Smooth muscle cell (in vitro differentiated cells): ENCODE results near the gene TMEM260. TPM values are rescaled to one million over a fixed set of nuclear protein-coding genes. Genes with fewer than 3 reads are reported as not detected.

Experiments used
- DNase-seq: peaks from one replicate; lab custom pipeline; 2025; ENCODE audit not compliant: unreplicated experiment; lab: John Stamatoyannopoulos, UW
- H2AFZ ChIP-seq: fragments of 200-600 bp; sonication (generic); 2 replicates; pipeline ENCODE4 v1.6.0; 2016; ENCODE audit warnings: antibody characterized with exemption, low read depth, mild to moderate bottlenecking
- H3F3A ChIP-seq: fragments of 200-600 bp; sonication (generic); 2 replicates; pipeline ENCODE4 v1.6.0; 2017; ENCODE audit warnings: antibody characterized with exemption, low read depth
- H3K27ac ChIP-seq: fragments of 200-600 bp; sonication (generic); 2 replicates; pipeline ENCODE4 v1.5.1; 2016; ENCODE audit warnings: low read depth, mild to moderate bottlenecking
- H3K27me3 ChIP-seq: fragments of 200-600 bp; sonication (generic); 2 replicates; pipeline ENCODE4 v1.6.1; 2016; ENCODE audit warnings: low read depth, mild to moderate bottlenecking
- H3K36me3 ChIP-seq: fragments of 200-600 bp; sonication (generic); 2 replicates; pipeline ENCODE4 v1.5.1; 2016; ENCODE audit warnings: low read depth
- H3K4me1 ChIP-seq: fragments of 200-600 bp; sonication (generic); 2 replicates; pipeline ENCODE4 v1.5.1; 2016; ENCODE audit warnings: low read depth
- H3K4me2 ChIP-seq: fragments of 200-600 bp; sonication (generic); 2 replicates; pipeline ENCODE4 v1.6.0; 2016; ENCODE audit warnings: mild to moderate bottlenecking
- H3K4me3 ChIP-seq: fragments of 200-600 bp; sonication (generic); 2 replicates; pipeline ENCODE4 v1.5.1; 2016; ENCODE audit warnings: mild to moderate bottlenecking
- H3K79me2 ChIP-seq: fragments of 200-600 bp; sonication (generic); 2 replicates; pipeline ENCODE4 v1.6.0; 2016; ENCODE audit warnings: low read depth, mild to moderate bottlenecking
- H3K9ac ChIP-seq: fragments of 200-600 bp; sonication (generic); 2 replicates; pipeline ENCODE4 v1.6.0; 2016; ENCODE audit warnings: low read depth
- H3K9me3 ChIP-seq: fragments of 200-600 bp; sonication (generic); replicated peaks from 2 replicates; pipeline ENCODE4 v1.5.1; 2016; ENCODE audit warnings: low read depth
- H4K20me1 ChIP-seq: fragments of 200-600 bp; sonication (generic); 2 replicates; pipeline ENCODE4 v1.6.0; 2016; ENCODE audit warnings: low read depth
- WGBS: methylation state at CpG from one replicate; pipeline ENCODE4 v1.1.7; 2016; ENCODE audit warnings: low lambda C conversion rate; 5-methylcytosine and 5-hydroxymethylcytosine counted together
- polyA plus RNA-seq: library from polyadenylated mRNA; unstranded; fragments of >200 nt; fragmentation: Nextera tagmentation; extraction: Ambion mirVana; gene quantifications from 2 replicates; pipeline ENCODE4 v1.2.1, GENCODE V29; 2016
- total RNA-seq: library from RNA; depleted of rRNA; stranded (reverse); fragments of >200 nt; gene quantifications from 2 replicates; pipeline ENCODE4 v1.2.3, GENCODE V29; 2014
- TF ChIP-seq, protein P1 (sequence below): fragments of 200-600 bp; sonication (generic); IDR thresholded peaks from 2 replicates; pipeline ENCODE4 v1.5.1; 2017; ENCODE audit warnings: borderline replicate concordance, mild to moderate bottlenecking, antibody characterized with exemption; ENCODE audit not compliant: insufficient read depth, poor library complexity, severe bottlenecking

Gene TMEM260
- total and polyA plus RNA-seq, 2 experiments from 2014 or later: 10.5 to 16.0 TPM

DNA sequence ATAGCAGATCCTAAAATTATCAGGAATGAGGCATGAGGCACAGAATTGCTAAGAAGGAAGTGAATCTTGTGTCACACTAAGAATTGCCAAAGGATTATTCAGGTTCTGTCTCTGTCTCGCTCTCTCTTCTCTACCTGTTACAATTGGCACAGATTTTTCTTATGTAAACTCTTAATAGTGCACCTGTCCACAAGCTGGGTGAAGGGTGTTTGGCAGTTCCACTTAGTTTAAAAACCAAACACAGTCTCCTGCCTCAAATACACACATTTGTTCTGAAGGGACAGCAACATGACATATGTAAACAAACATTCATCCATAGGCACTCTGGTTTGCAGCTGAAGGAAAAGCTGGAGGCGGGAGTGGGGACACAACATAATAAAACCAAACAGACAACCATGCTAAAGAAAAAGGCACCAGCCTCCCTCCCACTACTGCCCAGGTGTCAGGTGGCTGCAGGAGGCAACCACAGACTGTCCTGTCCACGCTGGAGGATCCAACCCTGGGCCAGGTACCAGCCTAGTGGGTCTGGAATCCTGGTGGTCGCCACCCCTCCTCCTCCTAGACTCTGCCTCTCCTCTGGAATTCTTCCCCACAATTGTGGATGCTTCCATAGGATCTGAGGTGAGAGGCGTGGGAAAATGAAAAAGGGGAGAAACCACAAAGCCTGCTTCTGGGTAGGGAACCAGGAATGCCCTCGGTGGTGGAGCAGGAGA, 81.2 kb downstream of the TMEM260 start:
- no peak for DNase-seq
- H3K27ac ChIP-seq: no peak overlapping the region
- H3K4me3 ChIP-seq: no peak overlapping the region
- WGBS: 71% methylated on average over 6 of the region's 6 CpGs
- no peaks in the 10 kb centered on the region for H3F3A ChIP-seq
- peaks cover 21% of the 10 kb centered on the region for H3K4me1 ChIP-seq
- no peak overlapping the region for H2AFZ ChIP-seq
- H3K9me3 ChIP-seq: no peaks in the 10 kb centered on the region
- no peaks in the 10 kb centered on the region for H3K36me3 ChIP-seq
- no peak overlapping the region for H3K9ac ChIP-seq
- TF ChIP-seq, protein P1, sequence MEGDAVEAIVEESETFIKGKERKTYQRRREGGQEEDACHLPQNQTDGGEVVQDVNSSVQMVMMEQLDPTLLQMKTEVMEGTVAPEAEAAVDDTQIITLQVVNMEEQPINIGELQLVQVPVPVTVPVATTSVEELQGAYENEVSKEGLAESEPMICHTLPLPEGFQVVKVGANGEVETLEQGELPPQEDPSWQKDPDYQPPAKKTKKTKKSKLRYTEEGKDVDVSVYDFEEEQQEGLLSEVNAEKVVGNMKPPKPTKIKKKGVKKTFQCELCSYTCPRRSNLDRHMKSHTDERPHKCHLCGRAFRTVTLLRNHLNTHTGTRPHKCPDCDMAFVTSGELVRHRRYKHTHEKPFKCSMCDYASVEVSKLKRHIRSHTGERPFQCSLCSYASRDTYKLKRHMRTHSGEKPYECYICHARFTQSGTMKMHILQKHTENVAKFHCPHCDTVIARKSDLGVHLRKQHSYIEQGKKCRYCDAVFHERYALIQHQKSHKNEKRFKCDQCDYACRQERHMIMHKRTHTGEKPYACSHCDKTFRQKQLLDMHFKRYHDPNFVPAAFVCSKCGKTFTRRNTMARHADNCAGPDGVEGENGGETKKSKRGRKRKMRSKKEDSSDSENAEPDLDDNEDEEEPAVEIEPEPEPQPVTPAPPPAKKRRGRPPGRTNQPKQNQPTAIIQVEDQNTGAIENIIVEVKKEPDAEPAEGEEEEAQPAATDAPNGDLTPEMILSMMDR: no peak
- H3K79me2 ChIP-seq: no peaks in the 10 kb centered on the region
- H4K20me1 ChIP-seq: no peaks in the 10 kb centered on the region
- no peaks in the 10 kb centered on the region for H3K27me3 ChIP-seq
- no peak overlapping the region for H3K4me2 ChIP-seq

DNA sequence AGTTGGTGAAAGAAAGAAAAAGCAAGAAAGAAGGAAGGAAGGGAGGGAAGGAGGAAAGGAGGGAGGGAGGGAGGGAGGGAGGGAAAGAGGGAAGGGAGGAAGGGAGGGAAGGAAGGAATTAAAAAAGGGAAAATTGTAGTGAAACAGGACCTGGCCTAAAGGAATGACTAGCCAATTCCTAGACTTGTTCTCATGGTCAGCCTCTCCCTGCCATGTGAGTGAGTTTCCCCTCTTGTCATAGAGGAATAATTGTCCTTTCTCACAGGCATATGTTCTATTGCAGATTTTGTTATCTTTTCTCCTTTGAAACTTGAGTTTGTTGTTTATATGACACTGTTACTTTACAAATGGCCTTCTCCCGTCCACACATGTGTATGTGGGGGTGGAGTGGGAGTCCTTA, 81.9 kb downstream of the TMEM260 start:
- Histone ChIP-seq H3K4me3 (no peak overlapping the region), H4K20me1 (no peaks in the 10 kb centered on the region), H3K4me1 (peaks cover 21% of the 10 kb centered on the region), H3K9me3 (no peaks in the 10 kb centered on the region), H2AFZ (no peak overlapping the region), H3K27me3 (no peaks in the 10 kb centered on the region), H3K4me2 (no peak overlapping the region), H3K36me3 (no peaks in the 10 kb centered on the region), H3K9ac (no peak overlapping the region), H3K79me2 (no peaks in the 10 kb centered on the region), H3F3A (no peaks in the 10 kb centered on the region), H3K27ac (no peak overlapping the region)
- TF ChIP-seq, protein P1: no peak
- no peak for DNase-seq
- WGBS: 59% methylated on average over 1 of the region's 1 CpG

DNA sequence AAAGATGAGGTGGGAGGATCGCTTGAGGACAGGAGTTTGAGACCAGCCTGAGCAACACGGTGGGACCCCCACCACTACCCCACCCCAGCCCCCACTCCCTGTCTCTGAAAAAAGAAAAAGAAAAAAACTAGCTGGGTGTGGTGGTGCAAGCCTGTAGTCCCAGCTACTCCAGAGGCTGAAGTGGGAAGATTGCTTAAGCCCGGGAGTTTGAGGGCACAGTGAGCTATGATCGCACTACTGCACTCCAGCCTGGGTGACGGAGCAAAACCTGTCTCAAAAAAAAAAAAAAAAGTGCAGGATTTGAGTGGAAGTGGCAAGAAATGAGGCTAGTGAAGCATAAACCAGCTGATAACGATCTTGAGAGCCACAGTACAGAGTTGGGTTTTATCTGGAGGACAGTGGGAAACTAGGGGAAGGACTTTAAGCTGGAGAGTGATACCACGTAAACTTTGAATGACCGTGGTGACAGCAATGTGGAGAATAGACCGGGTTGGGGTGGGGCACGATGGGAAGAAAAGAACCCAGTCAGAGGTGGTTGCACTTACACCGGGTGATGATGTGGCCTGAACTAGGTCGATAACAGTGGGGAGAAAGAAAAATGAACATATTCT, 85.3 kb downstream of the TMEM260 start:
- DNase-seq: no peak
- H3K27me3 ChIP-seq: no peaks in the 10 kb centered on the region
- H2AFZ ChIP-seq: no peak overlapping the region
- no peaks in the 10 kb centered on the region for H3K9me3 ChIP-seq
- H3K4me3 ChIP-seq: no peak overlapping the region
- no peaks in the 10 kb centered on the region for H3F3A ChIP-seq
- H4K20me1 ChIP-seq: no peaks in the 10 kb centered on the region
- no peak overlapping the region for H3K9ac ChIP-seq
- no peak overlapping the region for H3K4me2 ChIP-seq
- H3K4me1 ChIP-seq: peaks cover 11% of the 10 kb centered on the region
- no peaks in the 10 kb centered on the region for H3K79me2 ChIP-seq
- H3K36me3 ChIP-seq: no peaks in the 10 kb centered on the region
- 87% methylated on average over 12 of the region's 12 CpGs for WGBS
- TF ChIP-seq, protein P1: no peak
- no peak overlapping the region for H3K27ac ChIP-seq
